ENCODE measurements around the gene GPR42. TPM values are rescaled to one million over a fixed set of nuclear protein-coding genes. Genes with fewer than 3 reads are reported as not detected.

GPR42 gene
- total and polyA plus RNA-seq, 4 donors, result 0.21 to 1.5 TPM; not detected in 2

- Histone ChIP-seq H3K27me3 (ENCODE audit: control insufficient read depth in 3 of 3, insufficient read depth in 3 of 3, low read length in 2 of 3) (no peaks in the 10 kb centered on the region), H3K27ac (ENCODE audit: low read depth in 1 of 2, low read length in 1 of 2) (no peak overlapping the region), H3K4me1 (ENCODE audit: control insufficient read depth in 5 of 5, insufficient read depth in 5 of 5, low read length in 5 of 5) (no peaks in the 10 kb centered on the region), H3K9me3 (ENCODE audit: control insufficient read depth in 4 of 4, insufficient read depth in 3 of 4, low read length in 3 of 4) (no peaks in the 10 kb centered on the region), H3K9ac (ENCODE audit: insufficient read depth in 1 of 2, low read length in 2 of 2) (no peak overlapping the region), H3K36me3 (ENCODE audit: control insufficient read depth in 4 of 4, insufficient read depth in 4 of 4, low read length in 4 of 4) (peaks cover 0 to 3% (median 0%) of the 10 kb centered on the region in 4 donors), H3K4me3 (no peak overlapping the region)
- DNase-seq (no peak), ATAC-seq (ENCODE audit: insufficient read depth, low FRiP score) (no peak)
- no peak for TF ChIP-seq CTCF (IDR thresholded peaks at IDR 0.05; ENCODE audit: control extremely low read depth, extremely low read depth)
- 86 to 90% methylated on average over 17 of the region's 17 CpGs for WGBS, 2 donors
Measured at GRCh38 chr19:35344511-35345031, 26.3 kb upstream of the GPR42 start.

- ATAC-seq (ENCODE audit: insufficient read depth, low FRiP score) (no peak), DNase-seq (no peak)
- Histone ChIP-seq H3K9me3 (ENCODE audit: control insufficient read depth in 4 of 4, insufficient read depth in 3 of 4, low read length in 3 of 4) (no peaks in the 10 kb centered on the region), H3K4me3 (no peak overlapping the region), H3K4me1 (ENCODE audit: control insufficient read depth in 5 of 5, insufficient read depth in 5 of 5, low read length in 5 of 5) (no peaks in the 10 kb centered on the region), H3K36me3 (ENCODE audit: control insufficient read depth in 4 of 4, insufficient read depth in 4 of 4, low read length in 4 of 4) (no peaks in the 10 kb centered on the region), H3K27me3 (ENCODE audit: control insufficient read depth in 3 of 3, insufficient read depth in 3 of 3, low read length in 2 of 3) (no peaks in the 10 kb centered on the region), H3K9ac (ENCODE audit: insufficient read depth in 1 of 2, low read length in 2 of 2) (no peak overlapping the region), H3K27ac (ENCODE audit: low read depth in 1 of 2, low read length in 1 of 2) (no peak overlapping the region)
- TF ChIP-seq CTCF (IDR thresholded peaks at IDR 0.05; ENCODE audit: control extremely low read depth, extremely low read depth), result no peak
- 74 to 87% methylated on average over 11 of the region's 11 CpGs for WGBS, 2 donors
Measured at GRCh38 chr19:35345671-35346111, 25.2 kb upstream of the GPR42 start.

GRCh38 chr19:35346193-35347052 lies 24.4 kb upstream of the GPR42 start:
- Histone ChIP-seq H3K27ac (ENCODE audit: low read depth in 1 of 2, low read length in 1 of 2) (no peak overlapping the region), H3K4me1 (ENCODE audit: control insufficient read depth in 5 of 5, insufficient read depth in 5 of 5, low read length in 5 of 5) (no peaks in the 10 kb centered on the region), H3K9ac (ENCODE audit: insufficient read depth in 1 of 2, low read length in 2 of 2) (no peak overlapping the region), H3K36me3 (ENCODE audit: control insufficient read depth in 4 of 4, insufficient read depth in 4 of 4, low read length in 4 of 4) (no peaks in the 10 kb centered on the region), H3K4me3 (no peak overlapping the region), H3K27me3 (ENCODE audit: control insufficient read depth in 3 of 3, insufficient read depth in 3 of 3, low read length in 2 of 3) (no peaks in the 10 kb centered on the region), H3K9me3 (ENCODE audit: control insufficient read depth in 4 of 4, insufficient read depth in 3 of 4, low read length in 3 of 4) (no peaks in the 10 kb centered on the region)
- ATAC-seq (ENCODE audit: insufficient read depth, low FRiP score), result no peak
- WGBS, 2 donors, result 56 to 64% methylated on average over 28 of the region's 28 CpGs
- TF ChIP-seq CTCF (IDR thresholded peaks at IDR 0.05; ENCODE audit: control extremely low read depth, extremely low read depth), result no peak
- DNase-seq, result no peak

Data from lung (tissue), 12 donors.